T-helper 1 cell treated with Interleukin-12 subunit alpha and Interleukin-12 subunit beta and Interleukin-4 antibody, amounts not matched to agents 30 μg/mL and 1 μg/mL, for 36 hours (primary cell): ENCODE data around the gene PAN2.

Experiments used
- H3K27ac Mint-ChIP-seq: one replicate; pipeline ENCODE4 v1.8.0; 2021; ENCODE audit warnings: mild to moderate bottlenecking, mixed read lengths
- H3K27me3 Mint-ChIP-seq: one replicate; pipeline ENCODE4 v1.8.0; 2021; ENCODE audit warnings: low read depth, mixed read lengths
- H3K36me3 Mint-ChIP-seq: one replicate; pipeline ENCODE4 v1.8.0; 2021; ENCODE audit warnings: low read depth, mixed read lengths
- H3K4me1 Mint-ChIP-seq: one replicate; pipeline ENCODE4 v1.8.0; 2021; ENCODE audit warnings: low read depth, mixed read lengths
- H3K4me3 Mint-ChIP-seq: one replicate; pipeline ENCODE4 v1.8.0; 2021; ENCODE audit warnings: mild to moderate bottlenecking, moderate library complexity, mixed read lengths
- H3K9me3 Mint-ChIP-seq: one replicate; pipeline ENCODE4 v1.8.0; 2021; ENCODE audit warnings: mixed read lengths

The PAN2 gene, protein sequence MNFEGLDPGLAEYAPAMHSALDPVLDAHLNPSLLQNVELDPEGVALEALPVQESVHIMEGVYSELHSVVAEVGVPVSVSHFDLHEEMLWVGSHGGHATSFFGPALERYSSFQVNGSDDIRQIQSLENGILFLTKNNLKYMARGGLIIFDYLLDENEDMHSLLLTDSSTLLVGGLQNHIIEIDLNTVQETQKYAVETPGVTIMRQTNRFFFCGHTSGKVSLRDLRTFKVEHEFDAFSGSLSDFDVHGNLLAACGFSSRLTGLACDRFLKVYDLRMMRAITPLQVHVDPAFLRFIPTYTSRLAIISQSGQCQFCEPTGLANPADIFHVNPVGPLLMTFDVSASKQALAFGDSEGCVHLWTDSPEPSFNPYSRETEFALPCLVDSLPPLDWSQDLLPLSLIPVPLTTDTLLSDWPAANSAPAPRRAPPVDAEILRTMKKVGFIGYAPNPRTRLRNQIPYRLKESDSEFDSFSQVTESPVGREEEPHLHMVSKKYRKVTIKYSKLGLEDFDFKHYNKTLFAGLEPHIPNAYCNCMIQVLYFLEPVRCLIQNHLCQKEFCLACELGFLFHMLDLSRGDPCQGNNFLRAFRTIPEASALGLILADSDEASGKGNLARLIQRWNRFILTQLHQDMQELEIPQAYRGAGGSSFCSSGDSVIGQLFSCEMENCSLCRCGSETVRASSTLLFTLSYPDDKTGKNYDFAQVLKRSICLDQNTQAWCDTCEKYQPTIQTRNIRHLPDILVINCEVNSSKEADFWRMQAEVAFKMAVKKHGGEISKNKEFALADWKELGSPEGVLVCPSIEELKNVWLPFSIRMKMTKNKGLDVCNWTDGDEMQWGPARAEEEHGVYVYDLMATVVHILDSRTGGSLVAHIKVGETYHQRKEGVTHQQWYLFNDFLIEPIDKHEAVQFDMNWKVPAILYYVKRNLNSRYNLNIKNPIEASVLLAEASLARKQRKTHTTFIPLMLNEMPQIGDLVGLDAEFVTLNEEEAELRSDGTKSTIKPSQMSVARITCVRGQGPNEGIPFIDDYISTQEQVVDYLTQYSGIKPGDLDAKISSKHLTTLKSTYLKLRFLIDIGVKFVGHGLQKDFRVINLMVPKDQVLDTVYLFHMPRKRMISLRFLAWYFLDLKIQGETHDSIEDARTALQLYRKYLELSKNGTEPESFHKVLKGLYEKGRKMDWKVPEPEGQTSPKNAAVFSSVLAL

DNA sequence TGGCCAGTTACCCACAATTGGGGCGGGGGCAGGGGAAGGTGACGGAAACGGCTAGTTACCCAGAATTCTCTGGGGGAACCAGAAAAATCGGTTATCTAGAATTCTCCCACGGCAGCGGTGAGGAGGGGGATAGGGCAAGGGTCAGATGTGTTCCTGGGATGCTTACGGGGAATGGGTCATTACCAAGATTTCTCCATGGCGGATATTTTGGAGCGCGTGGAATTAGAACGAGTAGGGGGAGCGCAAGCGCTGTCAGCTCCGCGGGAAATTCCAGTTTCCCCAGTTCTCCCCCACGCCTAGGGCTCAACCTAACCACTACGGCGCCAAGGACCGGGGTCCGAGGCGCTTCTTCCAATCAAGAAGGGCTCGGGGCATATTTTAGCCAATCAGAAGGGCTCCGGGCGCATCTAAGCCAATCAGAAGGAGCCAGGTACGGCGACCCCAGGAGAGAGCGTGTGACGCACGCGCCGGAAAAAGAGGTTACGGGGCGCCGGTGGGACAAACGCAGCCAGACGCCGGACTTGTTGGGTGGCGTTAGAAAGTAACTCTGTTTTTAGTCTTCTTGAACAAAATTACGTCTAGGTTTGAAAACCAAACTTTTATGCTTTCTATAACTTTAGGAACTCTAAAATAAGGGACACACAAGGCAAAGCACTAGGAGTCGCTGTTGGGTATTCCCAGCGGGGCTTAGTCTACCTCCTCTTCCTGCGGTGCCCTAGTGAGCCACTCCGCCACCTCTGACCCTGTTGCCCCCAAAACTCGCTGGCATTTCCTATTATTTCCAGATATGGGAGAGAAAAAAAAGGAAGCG lies at the start of gene PAN2:
PAN2 (minus strand) TSS at position 322 of the 811 bp plus-strand sequence. CDS start 906 bp downstream, outside the sequence.
- peaks cover 39% of the 10 kb centered on the region for H3K4me1 Mint-ChIP-seq

DNA sequence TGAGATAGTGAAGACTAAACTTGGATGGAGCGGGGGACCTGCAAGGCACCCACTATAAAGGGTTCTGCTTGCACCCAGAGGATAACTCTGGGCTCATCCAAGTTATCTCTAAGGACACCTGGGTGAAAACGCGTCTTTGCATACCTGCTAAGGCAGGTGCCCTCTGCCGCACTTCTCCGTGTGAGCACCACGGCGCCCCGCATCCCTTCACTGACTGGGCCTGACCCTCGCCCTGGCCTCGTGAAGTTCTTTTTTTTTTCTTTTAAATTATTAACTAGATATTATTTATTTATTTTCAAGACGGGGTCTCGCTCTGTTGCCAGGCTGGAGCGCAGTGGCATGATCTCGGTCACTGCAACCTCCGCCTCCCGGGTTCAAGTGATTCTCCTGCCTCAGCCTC lies 48.8 kb upstream of the PAN2 start:
- peaks cover 4% of the 10 kb centered on the region for H3K27me3 Mint-ChIP-seq
- no peaks in the 10 kb centered on the region for H3K4me1 Mint-ChIP-seq
- no peaks in the 10 kb centered on the region for H3K9me3 Mint-ChIP-seq
- no peaks in the 10 kb centered on the region for H3K36me3 Mint-ChIP-seq
- no peak overlapping the region for H3K4me3 Mint-ChIP-seq
- H3K27ac Mint-ChIP-seq = no peak overlapping the region

More for the DNA sequence above, at the start of gene PAN2:
- Mint-ChIP-seq H3K4me3 (peak within 1 kb of the TSS; percentile 87), H3K27ac (peak within 1 kb of the TSS; percentile 99), H3K36me3 (peaks cover 6% of the 10 kb centered on the region), H3K27me3 (no peaks in the 10 kb centered on the region), H3K9me3 (no peaks in the 10 kb centered on the region)

DNA sequence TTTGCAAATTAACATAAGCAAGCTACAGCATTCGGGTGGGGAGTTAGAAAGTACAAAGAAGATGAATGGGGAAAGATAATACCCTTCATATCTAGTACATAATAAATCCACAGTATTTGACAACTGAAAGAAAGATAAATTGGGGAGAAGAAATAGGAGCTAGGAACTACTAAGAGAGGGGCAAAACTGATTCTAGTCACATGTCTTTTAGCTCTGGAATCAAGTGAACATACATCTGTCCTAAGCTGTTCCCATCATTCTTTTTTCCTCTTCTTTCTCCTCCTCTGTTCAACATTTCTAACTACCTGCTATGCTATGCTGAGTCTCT lies 44.2 kb upstream of the PAN2 start:
- H3K27me3 Mint-ChIP-seq = peaks cover 7% of the 10 kb centered on the region
- H3K4me3 Mint-ChIP-seq = no peak overlapping the region
- H3K36me3 Mint-ChIP-seq = no peaks in the 10 kb centered on the region
- no peak overlapping the region for H3K27ac Mint-ChIP-seq
- H3K9me3 Mint-ChIP-seq = no peaks in the 10 kb centered on the region
- H3K4me1 Mint-ChIP-seq = no peaks in the 10 kb centered on the region

DNA sequence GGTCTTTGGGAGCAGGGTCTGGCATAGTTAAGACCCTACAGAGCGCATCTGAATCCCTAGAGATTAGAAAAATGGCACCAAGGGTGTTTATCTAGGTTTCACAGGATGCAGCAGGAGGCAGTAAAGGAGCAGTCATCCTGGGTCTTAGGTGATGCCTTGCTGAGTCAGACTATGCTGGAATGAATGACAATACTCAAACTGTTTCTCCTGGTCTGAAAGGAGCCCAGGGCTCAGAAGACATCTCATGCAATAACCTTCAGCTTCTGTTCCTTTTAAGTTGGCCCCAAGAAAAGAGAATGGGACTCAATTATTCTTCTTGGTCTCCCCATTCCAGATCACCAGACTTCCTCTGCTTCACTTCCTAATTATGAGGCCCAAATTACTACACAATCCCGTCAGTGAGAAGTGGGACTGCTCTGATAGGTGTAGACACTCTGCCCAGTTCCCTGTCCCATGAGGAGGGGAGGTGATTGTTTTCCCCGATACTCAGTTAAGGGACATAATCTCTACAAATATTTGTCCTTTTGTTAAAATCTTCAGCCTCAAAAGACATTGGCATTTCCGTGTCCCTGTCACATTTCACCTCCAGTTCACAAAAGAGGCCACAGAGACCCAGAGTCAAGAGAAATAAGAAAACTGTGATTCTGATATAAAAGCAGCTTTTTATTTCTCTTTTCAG lies 43.6 kb upstream of the PAN2 start:
- no peak overlapping the region for H3K4me3 Mint-ChIP-seq
- H3K27me3 Mint-ChIP-seq = peaks cover 7% of the 10 kb centered on the region
- H3K36me3 Mint-ChIP-seq = no peaks in the 10 kb centered on the region
- H3K9me3 Mint-ChIP-seq = no peaks in the 10 kb centered on the region
- no peak overlapping the region for H3K27ac Mint-ChIP-seq
- no peaks in the 10 kb centered on the region for H3K4me1 Mint-ChIP-seq

DNA sequence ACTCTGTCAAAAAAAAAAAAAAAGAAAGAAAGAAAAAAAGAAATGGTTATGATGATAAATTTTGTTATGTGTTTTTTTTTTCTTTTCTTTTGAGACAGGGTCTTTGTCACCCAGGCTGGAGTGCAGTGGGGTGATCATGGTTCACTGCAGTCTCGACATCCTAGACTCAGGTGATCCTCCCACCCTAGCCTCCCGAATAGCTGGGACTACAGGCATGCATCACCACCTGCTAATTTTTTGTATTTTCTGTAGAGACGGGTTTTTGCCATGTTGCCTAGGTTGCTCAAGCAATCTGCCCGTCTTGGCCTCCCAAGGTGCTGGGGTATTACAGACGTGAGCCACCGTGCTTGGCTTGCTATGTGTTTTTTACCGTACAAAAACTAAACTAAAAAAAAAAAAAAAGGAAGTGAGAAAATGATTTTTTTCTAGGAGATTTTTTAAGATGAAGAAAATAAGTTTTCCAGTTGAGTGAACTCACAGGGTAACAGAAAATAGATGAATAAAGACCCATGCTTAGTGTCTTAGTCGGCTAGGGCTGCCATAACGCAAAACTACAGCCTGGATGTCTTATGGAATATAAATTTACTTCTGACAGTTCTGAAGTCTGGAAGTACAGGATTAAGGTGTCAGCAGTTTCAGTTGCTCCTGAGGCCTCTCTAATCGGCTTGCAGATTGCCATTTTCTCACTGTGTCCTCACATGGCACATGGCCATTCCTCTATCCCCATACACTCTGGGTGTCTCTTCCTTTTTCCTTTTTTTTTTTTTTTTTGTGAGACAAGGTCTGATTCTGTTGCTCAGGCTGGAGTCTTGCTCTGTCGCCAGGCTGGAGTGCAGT lies 42.0 kb upstream of the PAN2 start:
- Mint-ChIP-seq H3K9me3 (no peaks in the 10 kb centered on the region), H3K4me1 (no peaks in the 10 kb centered on the region), H3K36me3 (no peaks in the 10 kb centered on the region), H3K4me3 (no peak overlapping the region), H3K27me3 (peaks cover 10% of the 10 kb centered on the region), H3K27ac (no peak overlapping the region)

DNA sequence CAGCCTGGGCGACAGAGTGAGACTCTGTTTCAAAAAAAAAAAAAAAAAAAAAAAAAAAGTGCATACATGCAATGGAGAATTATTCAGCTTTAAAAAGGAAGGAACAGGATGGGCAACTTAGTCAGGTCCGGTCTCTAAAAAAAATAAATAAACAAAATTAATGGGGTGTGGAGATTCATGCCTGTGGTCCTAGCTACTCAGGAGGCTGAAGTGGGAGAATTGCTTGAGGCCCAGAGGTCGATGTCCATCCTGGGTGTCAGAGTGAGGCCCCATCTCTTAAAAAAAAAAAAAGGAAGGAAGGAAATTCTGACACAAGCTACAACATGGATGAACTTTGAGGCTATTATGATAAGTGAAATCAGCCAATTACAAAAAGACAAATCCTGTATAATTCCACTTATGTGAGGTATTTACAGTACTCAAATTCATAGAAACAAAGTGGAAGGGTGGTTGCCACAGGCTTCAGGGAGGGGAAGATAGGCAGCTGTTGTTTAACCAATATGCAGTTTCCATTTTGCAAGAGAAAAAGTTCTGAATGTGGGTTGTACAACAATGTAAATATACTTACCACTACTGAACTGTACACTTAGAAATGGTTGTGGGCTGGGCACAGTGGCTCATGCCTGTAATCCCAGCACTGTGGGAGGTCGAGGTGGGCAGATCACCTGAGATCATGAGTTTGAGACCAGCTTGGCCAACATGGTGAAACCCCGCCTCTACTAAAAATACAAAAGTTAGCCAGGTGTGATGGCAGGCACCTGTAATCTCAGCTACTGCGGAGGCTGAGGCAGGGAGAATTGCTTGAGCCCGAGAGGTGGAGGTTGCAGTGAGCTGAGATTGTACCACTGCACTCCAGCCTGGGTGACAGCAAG lies 41.2 kb upstream of the PAN2 start:
- Mint-ChIP-seq H3K27me3 (peaks cover 12% of the 10 kb centered on the region), H3K36me3 (no peaks in the 10 kb centered on the region), H3K27ac (no peak overlapping the region), H3K9me3 (no peaks in the 10 kb centered on the region), H3K4me3 (no peak overlapping the region), H3K4me1 (no peaks in the 10 kb centered on the region)

DNA sequence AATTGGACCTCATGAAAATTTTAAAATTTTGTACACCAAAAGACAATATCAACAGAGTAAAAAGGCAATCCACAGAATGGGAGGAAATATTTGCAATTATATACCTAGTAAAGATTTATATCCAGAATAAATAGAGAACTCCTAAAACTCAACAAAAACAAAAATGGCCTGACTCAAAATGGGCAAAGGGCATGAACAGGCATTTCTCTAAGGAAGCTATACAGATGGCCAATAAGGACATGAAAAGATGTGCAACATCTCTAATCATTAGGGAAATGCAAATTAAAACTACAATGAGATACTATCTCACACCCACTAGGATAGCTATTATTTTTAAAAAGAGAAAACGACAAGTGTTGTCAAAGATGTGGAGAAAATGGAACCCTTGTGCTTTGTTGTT lies 39.7 kb upstream of the PAN2 start:
- H3K36me3 Mint-ChIP-seq = no peaks in the 10 kb centered on the region
- no peaks in the 10 kb centered on the region for H3K4me1 Mint-ChIP-seq
- no peak overlapping the region for H3K4me3 Mint-ChIP-seq
- H3K27ac Mint-ChIP-seq = no peak overlapping the region
- H3K9me3 Mint-ChIP-seq = no peaks in the 10 kb centered on the region
- peaks cover 16% of the 10 kb centered on the region for H3K27me3 Mint-ChIP-seq

DNA sequence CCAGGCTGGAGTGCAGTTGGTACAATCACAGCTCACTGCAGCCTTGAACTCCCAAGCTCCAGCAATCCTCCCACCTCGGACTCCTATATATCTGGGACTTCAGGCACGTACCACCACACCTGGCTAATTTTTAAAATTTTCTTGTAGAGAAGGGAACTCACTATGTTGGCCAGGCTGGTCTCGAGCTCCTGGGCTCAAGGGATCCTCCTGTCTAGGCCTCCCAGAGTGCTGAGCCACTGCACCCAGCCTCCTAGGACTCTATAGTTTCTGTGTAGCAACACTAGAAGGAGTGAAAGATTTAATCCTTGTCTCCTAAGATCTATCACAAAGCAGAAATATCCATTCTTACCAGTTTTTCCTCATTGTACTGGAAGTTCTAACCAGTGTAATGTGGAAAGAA lies 33.1 kb upstream of the PAN2 start:
- no peaks in the 10 kb centered on the region for H3K9me3 Mint-ChIP-seq
- H3K36me3 Mint-ChIP-seq = no peaks in the 10 kb centered on the region
- H3K27ac Mint-ChIP-seq = no peak overlapping the region
- no peak overlapping the region for H3K4me3 Mint-ChIP-seq
- H3K4me1 Mint-ChIP-seq = no peaks in the 10 kb centered on the region
- H3K27me3 Mint-ChIP-seq = peaks cover 13% of the 10 kb centered on the region

DNA sequence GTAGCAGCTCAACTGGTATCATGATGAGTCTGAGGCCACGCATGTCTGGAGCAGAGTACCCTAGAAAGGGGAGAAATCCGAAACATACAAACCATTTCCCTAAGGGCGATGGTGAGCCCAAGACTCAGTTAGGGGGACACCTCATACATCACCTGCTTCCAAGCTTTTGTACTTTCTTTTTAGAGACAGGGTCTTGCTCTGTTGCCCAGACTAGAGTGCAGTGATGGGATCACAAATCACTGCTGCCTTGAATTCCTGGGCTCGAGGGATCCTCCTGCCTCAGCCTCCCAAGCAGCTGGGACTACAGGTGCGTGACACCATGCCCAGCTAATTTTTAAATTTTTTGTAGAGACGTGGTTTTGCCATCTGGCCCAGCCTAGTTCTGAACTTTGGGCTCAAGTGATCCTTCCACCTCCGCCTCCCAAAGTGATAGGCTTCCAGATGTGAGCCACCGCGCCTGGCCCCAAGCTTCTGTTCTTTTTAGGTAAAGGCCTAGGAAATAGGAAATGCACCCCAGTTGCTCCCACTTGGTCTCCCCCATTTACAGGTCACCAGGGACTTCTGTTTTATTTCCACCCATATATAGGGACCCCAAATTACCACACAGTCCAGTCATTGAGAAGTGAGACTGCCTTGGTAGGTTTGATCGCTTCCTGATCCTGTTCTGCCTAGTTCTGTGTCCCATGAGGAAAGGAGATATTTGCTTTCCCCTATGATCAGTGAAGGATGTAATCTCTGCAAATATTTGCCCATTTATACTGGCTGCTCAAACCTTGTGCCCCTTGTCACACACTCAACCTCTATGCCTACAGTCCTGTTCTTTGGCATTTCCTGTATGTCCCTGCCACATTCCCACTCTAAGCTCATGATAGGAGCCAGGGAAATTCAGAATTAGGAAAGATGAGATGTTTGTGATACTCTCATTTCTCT lies 28.6 kb upstream of the PAN2 start, which contains the start of gene APOF:
APOF (minus strand) TSS at position 728 of the 930 bp plus-strand sequence; CDS start at position 616, 112 bp downstream.
- Mint-ChIP-seq H3K9me3 (no peaks in the 10 kb centered on the region), H3K27ac (peak within 1 kb of the TSS; percentile 58), H3K4me3 (peak within 1 kb of the TSS; percentile 95), H3K4me1 (peaks cover 15% of the 10 kb centered on the region), H3K36me3 (peaks cover 8% of the 10 kb centered on the region), H3K27me3 (no peaks in the 10 kb centered on the region)

DNA sequence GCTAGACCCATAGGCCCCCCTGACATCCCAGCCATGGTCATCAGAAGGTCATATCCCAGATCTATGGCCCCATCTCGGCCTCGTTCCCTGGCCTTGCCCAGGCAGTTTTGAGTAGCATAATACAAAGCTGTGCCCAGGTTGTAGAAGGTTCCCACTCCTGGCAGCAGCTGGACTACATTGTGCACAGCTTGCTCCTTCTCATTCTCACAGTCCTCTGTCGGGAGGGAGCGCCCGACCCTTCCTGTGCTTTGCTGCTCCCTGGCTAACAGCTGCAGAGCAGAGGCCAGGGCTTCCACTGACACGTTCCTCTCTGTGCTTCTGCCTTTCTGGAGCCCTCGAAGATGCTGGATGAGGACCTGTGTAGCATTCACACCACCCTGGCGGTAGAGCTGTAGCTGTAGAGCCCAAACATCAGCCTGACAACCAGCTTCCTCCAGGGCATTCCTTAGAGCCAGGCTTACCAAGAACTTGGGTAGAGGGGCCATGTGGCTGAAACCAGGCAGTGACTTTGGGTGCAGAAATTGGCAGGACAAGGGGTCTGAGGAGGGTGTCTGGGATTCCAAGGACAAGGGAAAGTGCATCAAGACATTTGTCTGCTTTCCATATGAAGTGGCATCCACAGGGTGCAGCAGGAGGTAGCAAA lies 27.8 kb upstream of the PAN2 start:
- Mint-ChIP-seq H3K27ac (peak overlapping the region; percentile 97), H3K4me1 (peaks cover 15% of the 10 kb centered on the region), H3K36me3 (peaks cover 8% of the 10 kb centered on the region), H3K9me3 (no peaks in the 10 kb centered on the region), H3K4me3 (peak overlapping the region; percentile 95), H3K27me3 (no peaks in the 10 kb centered on the region)
